GM12878 (cell line): ENCODE measurements around the gene ERAL1. TPM values are rescaled to one million over a fixed set of nuclear protein-coding genes. Genes with fewer than 3 reads are reported as not detected.

Experiments
- ATAC-seq: fragments of 200-7000 bp; cut with Tn5 transposase; 3 replicates; pipeline ENCODE4 v1.9.1; 2020; ENCODE audit warnings: mild to moderate bottlenecking, moderate library complexity
- BruUV-seq: library from RNA; stranded (reverse); fragments of 400-500 nt; replicated peaks from 2 replicates; lab custom pipeline; 2021; lab: Mats Ljungman, UMichigan
- CTCF ChIA-PET: fragments of 300-600 bp; sonication (Branson Sonifier 250); formaldehyde crosslinking; extraction: SDS; loops from one replicate; lab custom pipeline; 2021; ENCODE audit warnings: inconsistent platforms; lab: Yijun Ruan, JAX
- POLR2A ChIA-PET: fragments of 350-600 bp; formaldehyde crosslinking; extraction: SDS; loops from one replicate; lab custom pipeline; 2021; ENCODE audit warnings: inconsistent platforms; lab: Charles Lee
- RAD21 ChIA-PET: fragments of 300-600 bp; sonication (Branson Sonifier 250); formaldehyde crosslinking; loops from one replicate; lab custom pipeline; 2023; ENCODE audit warnings: antibody characterized with exemption; ENCODE audit not compliant: unreplicated experiment; lab: Charles Lee
- SMC1A ChIA-PET: fragments of 300-600 bp; sonication (Branson Sonifier 250); formaldehyde crosslinking; loops from one replicate; lab custom pipeline; 2023; ENCODE audit not compliant: unreplicated experiment, uncharacterized antibody; lab: Charles Lee
- DNase-seq: peaks from one replicate; pipeline ENCODE4 v3.0.0-alpha.2; 2011; ENCODE audit warnings: low read depth, low spot score
- FAIRE-seq: peaks from 3 replicates; lab custom pipeline; 2011; peaks lifted over from hg19 to GRCh38; lab: Jason Lieb, UNC
- H2AFZ ChIP-seq: 2 replicates; pipeline ENCODE4 v1.6.0; 2011; ENCODE audit warnings: low read depth, low read length, control low read depth; ENCODE audit not compliant: control insufficient read depth
- H3K27ac ChIP-seq: 2 replicates; pipeline ENCODE4 v1.5.1; 2011; ENCODE audit warnings: control low read depth; ENCODE audit not compliant: control insufficient read depth, insufficient read depth
- H3K27me3 ChIP-seq, 2 experiments: replicated peaks in 1 of 2; 2 replicates each; pipeline versions ENCODE4 v1.6.0 to v1.6.1; 2011; ENCODE audit warnings: low read length in 1 of 2; ENCODE audit not compliant: control insufficient read depth in 2 of 2, insufficient read depth in 2 of 2
- H3K36me3 ChIP-seq, 2 experiments: 2 replicates each; pipeline ENCODE4 v1.5.1; 2011; ENCODE audit warnings: low read length in 1 of 2; ENCODE audit not compliant: control insufficient read depth in 2 of 2, insufficient read depth in 2 of 2
- H3K4me1 ChIP-seq: 2 replicates; pipeline ENCODE4 v1.6.1; 2011; ENCODE audit warnings: mild to moderate bottlenecking, low read length, moderate library complexity, mixed read lengths; ENCODE audit not compliant: control insufficient read depth, insufficient read depth
- H3K4me2 ChIP-seq: 2 replicates; pipeline ENCODE4 v1.6.0; 2011; ENCODE audit warnings: control low read depth; ENCODE audit not compliant: control insufficient read depth, insufficient read depth
- H3K4me3 ChIP-seq: fragments of 200-600 bp; sonication (generic); 2 replicates; pipeline ENCODE4 v1.5.1; 2016
- H3K79me2 ChIP-seq: 2 replicates; pipeline ENCODE4 v1.6.0; 2011; ENCODE audit warnings: low read length; ENCODE audit not compliant: control insufficient read depth, insufficient read depth
- H3K9ac ChIP-seq: 2 replicates; pipeline ENCODE4 v1.8.0; 2011; ENCODE audit warnings: low read length, control low read depth, mixed read lengths; ENCODE audit not compliant: control insufficient read depth, insufficient read depth
- H3K9me3 ChIP-seq: replicated peaks from 3 replicates; pipeline ENCODE4 v1.5.1; 2011; ENCODE audit warnings: mild to moderate bottlenecking, low read length; ENCODE audit not compliant: control insufficient read depth, insufficient read depth
- H4K20me1 ChIP-seq: 2 replicates; pipeline ENCODE4 v1.6.0; 2011; ENCODE audit not compliant: control insufficient read depth, insufficient read depth
- ATF7 ChIP-seq: fragments of 450-650 bp; IDR thresholded peaks from 2 replicates; pipeline ENCODE4 v1.6.1; 2016; ENCODE audit warnings: low read depth, mild to moderate bottlenecking
- ESRRA ChIP-seq: IDR thresholded peaks from 2 replicates; pipeline ENCODE4 v1.6.1; 2012; ENCODE audit warnings: mild to moderate bottlenecking, low read length, improper control_type of control experiment
- GABPA ChIP-seq: IDR thresholded peaks from 2 replicates; pipeline ENCODE4 v1.6.1; 2014; ENCODE audit warnings: antibody characterized with exemption, low read depth, mild to moderate bottlenecking, inconsistent platforms
- HDAC2 ChIP-seq: fragments of 200-600 bp; sonication (generic); IDR thresholded peaks from 2 replicates; pipeline ENCODE4 v1.6.1; 2017
- LARP7 ChIP-seq: fragments of 450-650 bp; IDR thresholded peaks from 2 replicates; pipeline ENCODE4 v1.6.1; 2017; ENCODE audit warnings: mild to moderate bottlenecking
- MYC ChIP-seq: IDR thresholded peaks from 2 replicates; pipeline ENCODE4 v1.6.1; 2011; ENCODE audit warnings: mild to moderate bottlenecking, low read length, moderate library complexity, inconsistent platforms; ENCODE audit not compliant: insufficient read depth, insufficient replicate concordance, insufficient read length, severe bottlenecking
- NFIC ChIP-seq: IDR thresholded peaks from 2 replicates; pipeline ENCODE4 v1.6.1; 2012; ENCODE audit warnings: low read depth, mild to moderate bottlenecking, inconsistent platforms, low read length, moderate library complexity
- NR2F1 ChIP-seq: fragments of 450-650 bp; conservative IDR thresholded peaks from 2 replicates; pipeline ENCODE4 v1.6.1; 2017; ENCODE audit warnings: mild to moderate bottlenecking
- RAD21 ChIP-seq: IDR thresholded peaks from 2 replicates; pipeline ENCODE4 v1.6.1; 2011; ENCODE audit warnings: mild to moderate bottlenecking, low read depth, low read length, moderate library complexity; ENCODE audit not compliant: insufficient read depth
- SRF ChIP-seq, 2 experiments: IDR thresholded peaks; 2 replicates each; pipeline ENCODE4 v1.6.1; 2011; ENCODE audit warnings: low read depth in 2 of 2, low read length in 2 of 2, mild to moderate bottlenecking in 1 of 2, moderate library complexity in 1 of 2
- ZSCAN29 ChIP-seq: fragments of 450-650 bp; IDR thresholded peaks from 2 replicates; pipeline ENCODE4 v1.6.1; 2017; ENCODE audit warnings: mild to moderate bottlenecking, moderate library complexity
- ZZZ3 ChIP-seq: IDR thresholded peaks from 2 replicates; pipeline ENCODE4 v1.6.1; 2011; ENCODE audit warnings: low read depth; ENCODE audit not compliant: control insufficient read depth, insufficient read length
- WGBS: methylation state at CpG from one replicate; pipeline ENCODE4 v1.1.6; 2016; ENCODE audit warnings: low lambda C conversion rate; ENCODE audit not compliant: insufficient replicate concordance, insufficient coverage; ENCODE audit errors: missing lambda C conversion rate; 5-methylcytosine and 5-hydroxymethylcytosine counted together
- in situ Hi-C: fragments of 300-500 bp; cut with MboI; formaldehyde crosslinking; loops from 9 replicates; pipeline ENCODE4 v1.14.3; 2018; ENCODE audit warnings: mixed read lengths
- intact Hi-C: fragments of 100-400 bp; cut with micrococcal nuclease; formaldehyde crosslinking; loops from one replicate; pipeline ENCODE4 v1.14.2; 2022; ENCODE audit not compliant: unreplicated experiment
- polyA plus RNA-seq, 11 experiments: library from polyadenylated mRNA; depleted of rRNA in 4 of 11; unstranded in 6 of 11; stranded (reverse) in 5 of 11; fragments of >200 nt; fragmentation: Nextera tagmentation in 4 of 11; fragmentation: Illumina TruSeq in 1 of 11; extraction: Ambion mirVana in 4 of 11; extraction: Trizol in 1 of 11; gene quantifications; 1 replicate in 1 of 11; 2 replicates in 10 of 11; pipeline versions ENCODE4 v1.2.1 to v1.2.3, GENCODE V29; 2011 to 2016; ENCODE audit warnings: inconsistent platforms in 2 of 11, missing spikeins in 2 of 11, low read depth in 1 of 11
- total RNA-seq, 4 experiments: library from RNA; depleted of rRNA in 3 of 4; stranded (reverse); fragments of >200 nt in 3 of 4; fragmentation: Illumina TruSeq in 1 of 4; extraction: Trizol in 1 of 4; gene quantifications; 2 replicates each; pipeline versions ENCODE4 v1.2.1 to v1.2.3, GENCODE V29; 2013 to 2021

ERAL1 gene
- total and polyA plus RNA-seq, 10 of the 15 experiments (the other 5 are each of a cell fraction or from before 2014, with no cell fraction given) = 27.7 to 175 (median 104) TPM

DNA sequence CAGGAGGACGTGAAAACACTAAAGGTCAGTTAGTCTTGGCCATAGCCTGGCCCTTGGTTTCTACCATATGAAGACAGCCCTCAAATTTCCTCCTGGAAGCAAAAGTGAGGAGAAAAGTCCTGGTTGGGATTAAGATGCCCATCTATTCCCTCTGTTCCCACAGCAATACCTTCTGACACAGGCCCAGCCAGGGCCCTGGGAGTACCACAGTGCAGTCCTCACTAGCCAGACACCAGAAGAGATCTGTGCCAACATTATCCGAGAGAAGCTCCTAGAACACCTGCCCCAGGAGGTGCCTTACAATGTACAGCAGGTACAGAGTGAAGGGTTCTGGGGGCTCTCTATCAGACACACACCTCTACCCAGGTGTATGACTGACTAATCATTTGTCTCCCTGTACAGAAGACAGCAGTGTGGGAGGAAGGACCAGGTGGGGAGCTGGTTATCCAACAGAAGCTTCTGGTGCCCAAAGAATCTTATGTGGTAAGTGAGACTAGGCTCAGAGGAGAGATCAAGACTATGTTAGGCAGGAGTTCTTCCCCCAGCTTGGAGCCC is 4.1 kb downstream of the ERAL1 start:
- ChIA-PET POLR2A (interaction anchor here (1.1 to 1.5 kb wide), 4 partner anchors 13 to 36 kb away, joined by 4 to 15 read pairs (median 6); partner anchors contain the start of gene FAM222B), SMC1A (interaction anchor here (1.7 kb wide), 1 partner anchor 95 kb away, joined by 5 read pairs; no protein-coding TSS in a partner anchor), RAD21 (interaction anchor here (1.3 to 1.5 kb wide), 2 partner anchors 34 to 94 kb away, joined by 3 read pairs; no protein-coding TSS in a partner anchor), CTCF (interaction anchor here (0.8 to 2.1 kb wide), 3 partner anchors 9 to 108 kb away, joined by 3 to 5 read pairs (median 4); no protein-coding TSS in a partner anchor)
- DNase-seq (no peak), FAIRE-seq (no peak)
- 72% methylated on average over 2 of the region's 2 CpGs for WGBS
- in situ Hi-C loops = no loop called here
- Histone ChIP-seq H3K4me3 (no peak overlapping the region), H3K27ac (no peak overlapping the region), H3K79me2 (peaks cover 14% of the 10 kb centered on the region), H3K9me3 (no peaks in the 10 kb centered on the region), H3K36me3 (peaks cover 10 to 16% of the 10 kb centered on the region in 2 experiments; a peak in 3 of 4 replicates), H4K20me1 (no peaks in the 10 kb centered on the region), H3K4me1 (peaks cover 14% of the 10 kb centered on the region)
- no peak for TF ChIP-seq NFIC
- TF ChIP-seq HDAC2 = no peak
- no peak for TF ChIP-seq ZZZ3
- no peak for TF ChIP-seq RAD21
- no peak for TF ChIP-seq LARP7
- TF ChIP-seq, all 136 proteins: peak for 0
- H2AFZ ChIP-seq = no peak overlapping the region
- no peak overlapping the region for H3K9ac ChIP-seq
- BruUV-seq = no TSS peak
- intact Hi-C loops = no loop called here
- no peak overlapping the region for H3K4me2 ChIP-seq
- no peak for ATAC-seq
- H3K27me3 ChIP-seq = no peaks in the 10 kb centered on the region

DNA sequence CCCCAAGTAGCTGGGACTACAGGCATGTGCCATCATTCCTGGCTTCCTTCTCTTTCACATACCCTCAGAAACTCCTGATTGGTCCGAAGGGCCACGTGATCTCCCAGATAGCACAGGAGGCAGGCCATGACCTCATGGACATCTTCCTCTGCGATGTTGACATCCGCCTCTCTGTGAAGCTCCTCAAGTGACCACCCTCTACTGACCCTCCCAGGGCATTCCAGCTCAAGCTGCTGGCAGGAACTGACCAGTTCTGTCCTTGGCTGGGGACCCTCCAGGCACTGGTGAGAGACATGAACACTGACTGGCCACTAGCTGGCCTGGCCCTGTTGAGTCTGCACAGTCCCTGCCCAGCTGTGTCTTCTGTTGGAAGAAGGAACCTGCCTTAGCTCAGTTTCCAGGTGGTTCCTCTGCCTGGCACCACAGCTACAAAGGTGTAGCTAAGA is 5.6 kb downstream of the ERAL1 start:
- POLR2A ChIA-PET = no interaction called here

More for the DNA sequence above, 5.6 kb downstream of the ERAL1 start:
- intact Hi-C loops (no loop called here), in situ Hi-C loops (no loop called here)
- no peak overlapping the region for H3K4me3 ChIP-seq
- H3K79me2 ChIP-seq = peaks cover 3% of the 10 kb centered on the region
- H3K9ac ChIP-seq = no peak overlapping the region
- ChIA-PET SMC1A (no interaction called here), RAD21 (interaction anchor here (1.3 kb wide), 1 partner anchor 18 kb away, joined by 3 read pairs; no protein-coding TSS in a partner anchor), CTCF (interaction anchor here (1.1 to 1.5 kb wide), 2 partner anchors 11 to 97 kb away, joined by 3 to 4 read pairs; no protein-coding TSS in a partner anchor)
- H3K27ac ChIP-seq = no peak overlapping the region
- WGBS = 95% methylated on average over 4 of the region's 4 CpGs
- H2AFZ ChIP-seq = no peak overlapping the region
- H4K20me1 ChIP-seq = no peaks in the 10 kb centered on the region
- H3K4me2 ChIP-seq = no peak overlapping the region
- no peaks in the 10 kb centered on the region for H3K9me3 ChIP-seq
- no peak for FAIRE-seq
- ATAC-seq = no peak
- DNase-seq = no peak
- peaks cover 10 to 16% of the 10 kb centered on the region in 2 experiments; a peak in 3 of 4 replicates for H3K36me3 ChIP-seq
- no peaks in the 10 kb centered on the region for H3K27me3 ChIP-seq
- BruUV-seq = no TSS peak
- H3K4me1 ChIP-seq = peaks cover 10% of the 10 kb centered on the region
- TF ChIP-seq ATF7 = no peak
- no peak for TF ChIP-seq ZSCAN29
- no peak for TF ChIP-seq NR2F1
- TF ChIP-seq MYC = no peak
- no peak for TF ChIP-seq GABPA
- TF ChIP-seq ESRRA = no peak
- TF ChIP-seq SRF (IDR thresholded peaks at IDR 0.05; ENCODE audit: low read depth in 2 of 2, low read length in 2 of 2) = no peak
